ENCODE data around the gene LAMTOR3. TPM values are rescaled to one million over a fixed set of nuclear protein-coding genes. Genes with fewer than 3 reads are reported as not detected.

The LAMTOR3 gene
- total RNA-seq, 1 experiment from 2014 or later, result 33.6 TPM

GRCh38 chr4:99853190-99853589 is 41.0 kb downstream of the LAMTOR3 start:
- no TSS peak for BruUV-seq (replicated peaks)
- TF ChIP-seq, protein P1, sequence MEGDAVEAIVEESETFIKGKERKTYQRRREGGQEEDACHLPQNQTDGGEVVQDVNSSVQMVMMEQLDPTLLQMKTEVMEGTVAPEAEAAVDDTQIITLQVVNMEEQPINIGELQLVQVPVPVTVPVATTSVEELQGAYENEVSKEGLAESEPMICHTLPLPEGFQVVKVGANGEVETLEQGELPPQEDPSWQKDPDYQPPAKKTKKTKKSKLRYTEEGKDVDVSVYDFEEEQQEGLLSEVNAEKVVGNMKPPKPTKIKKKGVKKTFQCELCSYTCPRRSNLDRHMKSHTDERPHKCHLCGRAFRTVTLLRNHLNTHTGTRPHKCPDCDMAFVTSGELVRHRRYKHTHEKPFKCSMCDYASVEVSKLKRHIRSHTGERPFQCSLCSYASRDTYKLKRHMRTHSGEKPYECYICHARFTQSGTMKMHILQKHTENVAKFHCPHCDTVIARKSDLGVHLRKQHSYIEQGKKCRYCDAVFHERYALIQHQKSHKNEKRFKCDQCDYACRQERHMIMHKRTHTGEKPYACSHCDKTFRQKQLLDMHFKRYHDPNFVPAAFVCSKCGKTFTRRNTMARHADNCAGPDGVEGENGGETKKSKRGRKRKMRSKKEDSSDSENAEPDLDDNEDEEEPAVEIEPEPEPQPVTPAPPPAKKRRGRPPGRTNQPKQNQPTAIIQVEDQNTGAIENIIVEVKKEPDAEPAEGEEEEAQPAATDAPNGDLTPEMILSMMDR (IDR thresholded peaks at IDR 0.05; ENCODE audit: insufficient read depth in 1 of 2, low read depth in 1 of 2, low read length in 1 of 2, severe bottlenecking in 1 of 2, unreplicated experiment in 1 of 2), result no peak
- H3K4me3 ChIP-seq (ENCODE audit: low read depth, low read length), result no peak overlapping the region
- no peaks in the 10 kb centered on the region for H3K9me3 ChIP-seq
- Mint-ChIP-seq H3K27ac (ENCODE audit: unreplicated experiment) (no peak overlapping the region), H3K27me3 (ENCODE audit: insufficient read depth, unreplicated experiment) (peaks cover 14% of the 10 kb centered on the region), H3K4me3 (ENCODE audit: unreplicated experiment) (no peak overlapping the region), H3K9me3 (ENCODE audit: unreplicated experiment) (no peaks in the 10 kb centered on the region), H3K4me1 (ENCODE audit: low read depth, unreplicated experiment) (no peaks in the 10 kb centered on the region), H3K36me3 (ENCODE audit: insufficient read depth, unreplicated experiment) (no peaks in the 10 kb centered on the region)
- CTCF ChIA-PET, result no interaction called here
- peaks cover 1% of the 10 kb centered on the region; the same call in 1 of the 2 replicates for H3K27me3 ChIP-seq (replicated peaks; ENCODE audit: control insufficient read depth, insufficient read depth, low read length)
- intact Hi-C loops (cut with micrococcal nuclease; ENCODE audit: unreplicated experiment), result no loop called here
- DNase-seq, result no peak
- POLR2A ChIA-PET, result no interaction called here
- no peaks in the 10 kb centered on the region for H3K36me3 ChIP-seq (ENCODE audit: control insufficient read depth, insufficient read depth, low read length)
- no peaks in the 10 kb centered on the region for H3K4me1 ChIP-seq

DNA sequence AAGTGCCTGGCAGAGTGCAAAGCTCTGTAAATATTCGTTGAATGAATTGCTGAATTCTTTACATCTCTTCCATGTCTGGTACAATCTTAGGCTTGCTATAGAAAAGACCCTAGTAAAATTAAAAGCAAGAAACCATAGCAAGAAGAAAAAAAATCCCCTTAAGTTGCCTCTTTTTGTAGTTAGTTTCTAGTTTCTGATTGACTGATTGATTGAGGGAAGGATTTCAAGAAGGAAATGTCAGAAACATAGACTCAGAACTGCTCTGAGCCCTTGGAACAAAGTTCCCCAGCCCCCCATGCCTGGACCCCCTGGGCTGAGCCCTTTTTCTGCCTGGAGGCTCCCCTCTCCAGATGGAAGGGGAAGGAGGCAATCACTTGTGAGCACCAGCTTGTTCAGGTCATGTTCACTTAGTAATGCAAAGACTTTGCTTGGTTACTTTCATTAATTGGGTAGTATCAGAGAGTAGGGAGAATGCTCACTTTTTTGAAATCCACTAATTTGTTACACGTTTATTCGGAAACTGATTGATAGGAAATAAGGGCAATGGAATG is 42.0 kb downstream of the LAMTOR3 start:
- no TSS peak for BruUV-seq (replicated peaks)
- Histone ChIP-seq H3K4me1 (no peaks in the 10 kb centered on the region), H3K36me3 (ENCODE audit: control insufficient read depth, insufficient read depth, low read length) (no peaks in the 10 kb centered on the region), H3K27me3 (replicated peaks; ENCODE audit: control insufficient read depth, insufficient read depth, low read length) (no peaks in the 10 kb centered on the region), H3K4me3 (ENCODE audit: low read depth, low read length) (no peak overlapping the region), H3K9me3 (no peaks in the 10 kb centered on the region)
- no peaks in the 10 kb centered on the region for H3K4me1 Mint-ChIP-seq (ENCODE audit: low read depth, unreplicated experiment)
- H3K9me3 Mint-ChIP-seq (ENCODE audit: unreplicated experiment), result no peaks in the 10 kb centered on the region
- peaks cover 10% of the 10 kb centered on the region for H3K27me3 Mint-ChIP-seq (ENCODE audit: insufficient read depth, unreplicated experiment)
- intact Hi-C loops (cut with micrococcal nuclease; ENCODE audit: unreplicated experiment), result no loop called here
- ChIA-PET POLR2A (no interaction called here), CTCF (no interaction called here)
- no peaks in the 10 kb centered on the region for H3K36me3 Mint-ChIP-seq (ENCODE audit: insufficient read depth, unreplicated experiment)
- no peak overlapping the region for H3K27ac Mint-ChIP-seq (ENCODE audit: unreplicated experiment)
- DNase-seq, result no peak
- TF ChIP-seq, protein P1 (IDR thresholded peaks at IDR 0.05; ENCODE audit: insufficient read depth in 1 of 2, low read depth in 1 of 2, low read length in 1 of 2, severe bottlenecking in 1 of 2, unreplicated experiment in 1 of 2), result no peak
- no peak overlapping the region for H3K4me3 Mint-ChIP-seq (ENCODE audit: unreplicated experiment)

DNA sequence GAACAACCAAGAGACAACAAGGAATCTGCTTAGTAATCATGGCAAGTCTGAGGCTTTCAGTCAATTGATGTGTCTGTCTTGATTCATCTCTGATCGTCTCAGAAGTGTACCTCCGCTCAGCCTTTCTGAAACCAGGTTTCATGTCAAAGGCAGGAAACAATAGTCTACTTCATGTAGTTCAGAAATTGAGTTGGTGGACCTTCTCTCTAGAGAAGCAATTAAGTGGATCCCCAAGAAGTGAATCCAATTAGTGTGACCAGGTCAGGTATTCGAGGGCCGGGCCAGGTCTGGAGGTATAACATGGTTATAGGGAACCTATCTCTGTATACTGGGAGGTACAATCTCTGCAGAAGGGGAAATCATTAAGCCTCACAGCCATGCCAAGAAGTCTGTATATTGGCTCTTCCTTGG is 45.6 kb downstream of the LAMTOR3 start:
- CTCF ChIA-PET, result no interaction called here
- no peak for DNase-seq
- no peaks in the 10 kb centered on the region for H3K36me3 Mint-ChIP-seq (ENCODE audit: insufficient read depth, unreplicated experiment)
- no peaks in the 10 kb centered on the region for H3K9me3 Mint-ChIP-seq (ENCODE audit: unreplicated experiment)
- no TSS peak for BruUV-seq (replicated peaks)
- H3K4me3 Mint-ChIP-seq (ENCODE audit: unreplicated experiment), result no peak overlapping the region
- Histone ChIP-seq H3K9me3 (no peaks in the 10 kb centered on the region), H3K4me3 (ENCODE audit: low read depth, low read length) (no peak overlapping the region), H3K27me3 (replicated peaks; ENCODE audit: control insufficient read depth, insufficient read depth, low read length) (no peaks in the 10 kb centered on the region), H3K36me3 (ENCODE audit: control insufficient read depth, insufficient read depth, low read length) (no peaks in the 10 kb centered on the region), H3K4me1 (no peaks in the 10 kb centered on the region)
- intact Hi-C loops (cut with micrococcal nuclease; ENCODE audit: unreplicated experiment), result no loop called here
- no peaks in the 10 kb centered on the region for H3K4me1 Mint-ChIP-seq (ENCODE audit: low read depth, unreplicated experiment)
- H3K27me3 Mint-ChIP-seq (ENCODE audit: insufficient read depth, unreplicated experiment), result peaks cover 3% of the 10 kb centered on the region
- TF ChIP-seq, protein P1 (IDR thresholded peaks at IDR 0.05; ENCODE audit: insufficient read depth in 1 of 2, low read depth in 1 of 2, low read length in 1 of 2, severe bottlenecking in 1 of 2, unreplicated experiment in 1 of 2), result no peak
- POLR2A ChIA-PET, result no interaction called here
- no peak overlapping the region for H3K27ac Mint-ChIP-seq (ENCODE audit: unreplicated experiment)
